Stimulated activated CD8-positive, alpha-beta memory T cell treated with anti-CD3 and anti-CD28 coated beads, Interleukin-12 subunit alpha, Interleukin-12 subunit beta, amount 100 ng/mL, for 24 hours (primary cell): ENCODE results near the gene ST3GAL6.

Experiments used
- DNase-seq: peaks from one replicate; pipeline ENCODE4 v3.0.0-alpha.2; 2020; ENCODE audit errors: extremely low read depth

ST3GAL6 gene

DNA sequence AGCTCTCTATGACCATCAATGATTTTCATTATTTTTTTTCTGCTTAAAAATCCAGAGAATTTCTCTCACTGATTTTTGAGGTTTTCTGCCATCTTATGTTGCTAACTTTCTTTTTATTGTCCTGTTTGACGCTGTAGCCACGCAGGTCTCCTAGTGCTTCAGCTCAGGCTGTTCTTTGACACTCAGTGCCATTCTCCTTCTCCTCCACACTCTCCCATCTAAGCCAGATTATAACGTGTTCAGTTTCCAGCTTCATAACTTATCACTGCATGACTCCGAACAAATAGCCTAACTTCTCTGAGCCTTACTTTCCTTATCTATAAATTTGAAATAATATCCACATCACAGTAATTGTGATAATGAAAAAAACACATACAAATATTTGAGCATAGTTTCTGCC lies 22.8 kb upstream of the ST3GAL6 start:
- no peak for DNase-seq

GRCh38 chr3:98741121-98741716 lies 21.9 kb upstream of the ST3GAL6 start:
- DNase-seq, result no peak

- DNase-seq, result no peak
These were observed 20.1 kb upstream of the ST3GAL6 start for GRCh38 chr3:98743071-98743470.

DNA sequence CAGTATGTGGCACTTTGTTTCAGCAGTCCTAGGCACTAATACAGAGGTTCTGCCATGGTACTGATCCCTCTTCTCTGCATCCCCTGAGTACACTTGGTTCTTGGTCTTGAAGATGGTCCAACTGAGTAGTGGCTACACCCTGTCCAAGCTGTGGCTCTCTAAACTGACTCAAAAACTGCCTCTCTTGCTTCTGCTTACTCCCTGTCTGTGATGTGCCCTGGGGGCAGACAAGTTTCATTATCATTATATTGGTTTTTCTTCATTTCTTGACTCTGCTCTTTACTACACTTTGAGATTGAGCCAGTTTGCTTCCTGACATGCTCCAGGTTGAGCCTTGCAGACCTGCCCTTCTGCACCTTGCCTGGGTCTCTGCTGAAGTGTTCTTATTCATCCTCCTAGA lies 18.9 kb upstream of the ST3GAL6 start:
- DNase-seq, result no peak

DNA sequence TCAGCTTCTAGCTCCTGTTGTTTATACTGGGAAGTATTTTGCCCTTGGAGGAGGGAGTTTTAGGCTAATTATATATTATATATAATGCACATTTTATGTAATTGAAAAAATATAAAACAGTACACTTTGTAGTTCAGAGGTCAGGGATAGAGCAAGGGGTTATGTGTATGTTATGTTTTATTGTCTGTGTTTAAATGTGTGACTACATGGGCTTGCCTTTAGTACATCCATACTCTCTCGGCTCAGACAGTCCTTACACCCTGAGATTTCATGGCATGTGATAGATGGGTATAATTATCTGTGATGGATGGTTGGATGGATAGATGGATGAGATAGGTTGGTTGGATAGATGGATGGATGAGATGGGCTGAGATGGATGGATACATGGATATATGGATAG lies 17.4 kb upstream of the ST3GAL6 start:
- no peak for DNase-seq

DNA sequence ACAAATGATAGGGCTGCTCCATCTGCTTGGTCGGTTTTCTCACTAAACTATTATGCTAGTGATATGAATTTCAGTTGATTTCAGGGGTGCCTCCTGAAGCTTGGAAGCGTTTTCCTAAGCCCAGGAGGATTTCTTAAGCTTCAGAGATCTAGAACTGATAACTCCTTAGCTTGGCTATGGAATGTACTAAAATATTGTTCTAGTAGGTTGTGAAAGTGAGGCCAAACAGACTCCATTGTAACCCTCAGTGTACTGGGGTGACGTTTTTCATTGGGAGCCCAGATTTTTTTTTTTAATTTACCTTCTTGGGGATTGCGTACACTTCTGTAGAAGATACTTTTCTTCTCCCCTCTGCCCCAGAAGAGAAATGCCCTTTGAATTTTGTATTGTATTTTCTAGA lies 17.0 kb upstream of the ST3GAL6 start:
- no peak for DNase-seq

DNA sequence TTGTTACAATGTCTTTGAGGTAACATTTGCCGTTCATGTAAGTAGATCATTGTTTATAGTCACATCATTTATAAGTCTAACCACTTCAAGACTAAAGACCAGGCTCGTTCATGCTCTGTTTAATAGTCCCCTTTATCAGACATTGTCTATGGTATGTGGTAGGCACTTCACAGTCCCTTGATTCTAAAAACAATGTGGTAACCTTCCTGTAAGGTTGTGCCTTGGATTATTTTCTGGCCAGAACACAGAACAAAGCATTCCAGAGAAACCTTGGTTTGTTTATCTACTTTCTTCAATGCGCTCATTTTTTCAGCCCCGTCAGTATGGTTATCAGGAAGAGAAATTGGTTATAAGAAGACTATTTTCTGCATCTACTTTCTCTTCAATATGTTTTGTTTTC lies 16.3 kb upstream of the ST3GAL6 start:
- no peak for DNase-seq

DNA sequence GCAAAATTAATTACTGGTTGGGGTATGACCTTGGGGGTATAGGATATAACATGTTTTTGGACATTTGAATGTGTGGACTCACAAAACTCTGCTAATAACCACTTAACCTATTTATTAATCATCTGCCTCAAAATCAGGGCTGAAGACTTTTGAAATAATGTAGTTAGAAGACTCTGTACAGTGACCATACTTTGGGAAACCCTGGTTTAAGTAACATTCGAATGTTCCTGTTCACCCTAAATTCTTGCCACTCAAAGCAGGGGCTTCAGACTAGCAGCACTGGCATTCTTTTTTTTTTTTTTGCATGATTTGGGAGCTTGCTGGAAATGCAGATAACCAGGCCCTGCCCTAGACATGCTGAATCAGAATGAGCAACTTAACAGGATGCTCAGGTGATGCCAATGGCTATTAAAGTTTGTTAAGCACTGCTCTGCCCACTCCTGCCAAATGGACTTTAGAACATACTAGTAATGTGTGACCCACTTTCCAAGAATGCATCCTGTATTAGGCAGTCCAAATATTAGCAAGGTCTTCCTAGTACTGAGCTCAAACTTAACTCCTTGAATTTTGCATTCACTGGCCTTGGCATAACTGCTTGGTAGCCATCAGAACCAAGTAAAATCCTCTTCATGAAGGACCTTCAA lies 12.7 kb upstream of the ST3GAL6 start:
- no peak for DNase-seq

DNA sequence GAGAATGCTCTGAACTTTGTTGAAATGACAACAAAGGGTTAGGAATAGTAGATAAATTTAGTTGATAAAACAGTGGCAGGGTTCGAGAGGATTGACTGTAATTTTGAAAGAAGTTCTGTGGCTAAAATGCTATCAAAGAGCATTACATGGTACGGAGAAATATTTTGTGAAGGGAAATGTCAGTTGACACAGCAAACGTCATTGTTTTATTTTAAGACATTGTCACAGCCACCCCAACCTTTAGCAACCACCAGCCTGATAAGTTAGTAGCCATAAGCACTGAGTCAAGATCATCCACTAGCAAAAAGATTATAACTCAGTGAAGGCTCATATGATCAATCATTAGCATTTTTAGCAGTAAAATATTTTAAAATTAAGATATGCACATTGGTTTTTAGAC lies 8.7 kb upstream of the ST3GAL6 start:
- no peak for DNase-seq

- no peak for DNase-seq
These were observed 7.5 kb upstream of the ST3GAL6 start for GRCh38 chr3:98755601-98756000.

GRCh38 chr3:98759629-98760028 lies 3.5 kb upstream of the ST3GAL6 start:
- no peak for DNase-seq

GRCh38 chr3:98761643-98762229 lies 1.4 kb upstream of the ST3GAL6 start:
- no peak for DNase-seq

DNA sequence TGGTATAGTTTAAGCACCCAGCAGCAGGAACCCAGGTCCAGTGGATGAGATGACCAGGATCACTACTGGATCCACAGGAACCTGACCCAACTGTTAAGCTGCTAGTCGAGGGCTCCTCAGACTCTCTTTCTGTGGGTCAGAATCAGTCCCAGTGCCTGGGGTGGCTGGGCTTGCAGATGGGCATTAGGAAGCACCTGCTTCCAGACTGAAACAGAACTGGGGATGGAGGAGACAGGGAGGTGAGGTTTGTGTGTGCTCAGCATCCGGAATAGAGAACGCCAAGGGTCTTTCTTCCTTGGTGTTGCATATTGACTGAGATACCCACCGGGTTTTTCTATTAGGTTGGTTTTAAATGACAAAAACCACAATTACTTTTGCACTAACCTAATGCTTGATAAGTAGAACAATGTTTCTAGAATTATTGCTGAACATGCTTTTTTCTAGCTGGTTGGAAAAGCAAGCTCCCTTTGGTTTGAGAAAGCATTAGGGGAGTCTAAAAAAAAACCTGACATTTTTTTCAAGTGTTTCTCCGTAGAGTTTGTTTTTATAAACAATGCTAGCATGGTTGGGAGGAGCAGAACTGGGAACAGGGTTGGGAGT lies 779 bp downstream of the ST3GAL6 start:
- DNase-seq, result no peak

- no peak for DNase-seq
These were observed 1.3 kb downstream of the ST3GAL6 start for GRCh38 chr3:98764472-98764884.

- no peak for DNase-seq
These were observed 2.6 kb downstream of the ST3GAL6 start for GRCh38 chr3:98765721-98766120.

DNA sequence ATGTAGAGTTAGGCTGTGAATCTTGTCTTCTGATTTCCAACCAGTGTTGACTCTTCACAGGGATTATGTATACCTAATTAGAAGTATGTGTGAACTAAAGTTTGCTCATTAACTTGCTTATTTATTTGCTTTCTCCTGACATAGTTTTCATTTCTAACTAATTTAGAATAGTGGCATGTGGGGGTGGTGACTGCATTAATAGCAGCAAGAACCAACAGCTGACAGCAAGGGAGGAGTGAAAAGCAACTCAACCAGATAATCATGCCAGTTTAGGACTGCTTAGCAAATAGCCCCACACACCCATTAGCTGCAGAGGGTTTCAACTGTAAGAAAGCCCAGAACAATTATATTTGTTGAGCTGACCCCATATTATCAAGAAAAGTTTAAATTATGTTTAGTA lies 3.8 kb downstream of the ST3GAL6 start:
- no peak for DNase-seq

GRCh38 chr3:98768961-98769360 lies 5.8 kb downstream of the ST3GAL6 start:
- DNase-seq, result no peak

- DNase-seq, result no peak
These were observed 6.3 kb downstream of the ST3GAL6 start for GRCh38 chr3:98769448-98769847.

GRCh38 chr3:98770261-98771039 lies 7.3 kb downstream of the ST3GAL6 start:
- DNase-seq, result no peak

GRCh38 chr3:98772022-98772421 lies 8.9 kb downstream of the ST3GAL6 start:
- DNase-seq, result no peak

DNA sequence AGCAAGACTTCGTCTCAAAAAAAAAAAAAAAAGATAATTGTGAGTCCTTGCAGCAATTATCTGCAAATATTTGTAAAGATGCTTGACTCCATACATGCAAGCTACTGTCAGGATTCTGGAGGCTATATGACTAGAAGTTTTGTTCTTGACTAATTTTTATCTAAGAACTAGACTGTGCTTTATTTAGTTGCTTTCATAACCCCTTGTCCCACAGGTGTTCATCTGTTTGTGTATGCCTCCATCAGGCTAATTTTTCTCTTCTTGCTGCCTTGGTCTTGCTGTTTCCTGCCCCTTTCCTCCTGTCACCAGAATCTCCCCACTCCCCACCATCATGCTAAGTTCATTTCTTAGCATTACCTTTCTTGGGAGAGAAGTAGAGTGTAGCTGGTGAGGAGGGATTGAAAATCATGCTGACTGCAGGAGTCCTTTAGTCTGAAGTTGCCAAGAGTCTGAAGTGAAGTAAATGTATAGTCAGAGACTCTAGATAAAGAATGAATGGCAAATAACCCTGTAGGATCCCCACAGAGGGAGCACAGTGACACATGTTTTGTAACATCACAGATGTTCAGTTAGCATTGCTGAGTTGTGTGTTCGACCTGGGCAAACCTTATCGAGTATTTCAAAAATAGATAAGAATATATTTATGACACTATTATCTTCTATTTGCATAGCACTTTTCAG lies 12.5 kb downstream of the ST3GAL6 start:
- DNase-seq, result no peak

DNA sequence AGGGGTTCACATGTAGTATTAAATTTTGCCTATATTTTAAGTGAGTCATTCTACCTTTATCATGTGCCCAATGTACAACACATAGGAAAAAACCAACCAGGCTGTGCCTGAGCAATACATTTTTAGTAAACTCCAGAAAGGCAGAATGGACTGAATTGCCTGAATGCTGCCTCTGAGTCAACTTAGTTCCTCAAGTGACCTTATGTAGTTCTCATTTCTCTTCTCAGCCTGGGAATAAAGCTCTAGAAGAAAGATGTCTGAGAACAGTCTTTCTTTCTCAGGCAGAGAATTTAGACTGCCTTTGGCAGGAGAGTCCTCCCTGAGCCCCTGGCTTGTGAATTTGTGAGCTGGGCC lies 13.0 kb downstream of the ST3GAL6 start:
- DNase-seq, result no peak
